ENCODE data around the gene ALOX5. TPM values are rescaled to one million over a fixed set of nuclear protein-coding genes. Genes with fewer than 3 reads are reported as not detected.

Gene ALOX5
- total RNA-seq, 4 donors from 2014 or later, result 27.8 to 127 (median 39.9) TPM

- peaks cover 0 to 82% (median 0%) of the 10 kb centered on the region in 3 donors for H3K36me3 ChIP-seq
- no peak overlapping the region for H3K4me3 ChIP-seq
- peaks cover 0 to 6% (median 0%) of the 10 kb centered on the region in 4 donors for H3K4me1 ChIP-seq
- H3K9me3 ChIP-seq, result no peaks in the 10 kb centered on the region
- H3K27me3 ChIP-seq, result no peaks in the 10 kb centered on the region
- WGBS, 2 donors, result 95 to 96% methylated on average over 8 of the region's 8 CpGs
- no peak for DNase-seq (ENCODE audit: low spot score in 2 of 2)
- H3K27ac ChIP-seq, result no peak overlapping the region
- TF ChIP-seq CTCF (IDR thresholded peaks at IDR 0.05) (no peak), EP300 (IDR thresholded peaks at IDR 0.05) (no peak), POLR2A (IDR thresholded peaks at IDR 0.05) (no peak)
Observed at GRCh38 chr10:45457487-45457886, 83.5 kb downstream of the ALOX5 start.

DNA sequence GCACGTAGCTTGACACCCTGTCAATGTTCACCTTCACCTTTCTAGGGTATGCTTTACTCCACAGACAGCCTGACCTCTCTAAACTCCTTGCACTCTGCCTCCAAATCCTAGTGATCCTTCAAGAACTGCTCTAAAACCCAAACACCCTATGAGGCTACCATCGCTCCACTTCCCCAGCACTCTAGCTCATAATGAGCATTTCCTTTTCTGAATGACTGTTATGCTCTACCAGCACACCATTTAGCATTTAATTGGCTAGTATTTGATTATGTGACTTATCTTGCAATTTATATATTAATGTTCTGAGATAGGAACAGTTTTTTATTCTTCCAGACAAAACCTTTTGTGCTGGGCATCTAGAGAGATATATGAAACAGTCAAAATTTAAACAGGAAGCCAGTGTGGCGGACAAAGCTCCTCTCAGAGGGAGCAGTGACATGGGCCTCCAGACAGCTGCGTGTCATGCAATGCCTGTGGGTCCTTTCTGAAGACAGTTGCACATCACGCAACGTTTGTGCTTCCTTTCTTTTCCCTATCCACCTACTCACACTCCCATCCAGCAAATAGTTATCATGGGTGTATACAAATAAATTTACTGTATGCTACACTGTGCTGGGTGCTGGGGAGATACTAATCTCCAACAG is 86.3 kb downstream of the ALOX5 start:
- H3K9me3 ChIP-seq, result no peaks in the 10 kb centered on the region

DNA sequence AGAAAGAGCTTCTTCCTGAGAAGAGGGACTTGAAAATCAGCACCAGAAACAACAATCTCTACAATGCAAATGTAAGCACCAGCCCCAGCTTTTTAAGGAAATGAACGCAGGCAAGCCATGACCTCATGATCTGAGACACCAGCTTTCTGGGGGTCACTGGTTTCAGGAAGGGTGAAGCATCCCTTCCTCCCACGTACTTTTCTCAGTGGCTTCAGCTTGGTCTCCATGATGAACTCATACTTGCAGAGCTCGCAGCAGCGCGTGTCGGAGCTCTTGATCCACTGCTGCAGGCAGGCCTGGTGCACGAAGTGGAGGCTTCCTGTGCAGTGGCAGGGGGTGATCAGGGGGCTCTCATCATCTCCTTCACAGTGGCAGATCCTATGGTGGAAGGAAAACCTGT is 87.0 kb downstream of the ALOX5 start:
- 82 to 87% methylated on average over 7 of the region's 7 CpGs for WGBS, 2 donors

More for the DNA sequence above, 86.3 kb downstream of the ALOX5 start:
- H3K4me1 ChIP-seq, result peaks cover 0 to 13% (median under 1%) of the 10 kb centered on the region in 4 donors
- H3K27me3 ChIP-seq, result no peaks in the 10 kb centered on the region
- DNase-seq (ENCODE audit: low spot score in 2 of 2), result no peak
- TF ChIP-seq EP300 (IDR thresholded peaks at IDR 0.05) (no peak), POLR2A (IDR thresholded peaks at IDR 0.05) (no peak), CTCF (IDR thresholded peaks at IDR 0.05) (no peak)
- peaks cover 0 to 70% (median 0%) of the 10 kb centered on the region in 3 donors for H3K36me3 ChIP-seq
- H3K4me3 ChIP-seq, result no peak overlapping the region
- WGBS, 2 donors, result 75 to 80% methylated on average over 6 of the region's 6 CpGs
- H3K27ac ChIP-seq, result no peak overlapping the region

GRCh38 chr10:45463244-45464116 is 89.5 kb downstream of the ALOX5 start:
- DNase-seq (ENCODE audit: low spot score in 2 of 2), result no peak
- no peak overlapping the region for H3K27ac ChIP-seq
- H3K4me3 ChIP-seq, result no peak overlapping the region
- H3K27me3 ChIP-seq, result no peaks in the 10 kb centered on the region
- peaks cover 0 to 20% (median 2%) of the 10 kb centered on the region in 4 donors for H3K4me1 ChIP-seq
- H3K36me3 ChIP-seq, result peaks cover 0 to 39% (median 0%) of the 10 kb centered on the region in 3 donors
- no peaks in the 10 kb centered on the region for H3K9me3 ChIP-seq
- TF ChIP-seq CTCF (IDR thresholded peaks at IDR 0.05) (no peak), POLR2A (IDR thresholded peaks at IDR 0.05) (no peak), EP300 (IDR thresholded peaks at IDR 0.05) (no peak)
- 90 to 95% methylated on average over 23 of the region's 23 CpGs for WGBS, 2 donors

More for the DNA sequence above, 87.0 kb downstream of the ALOX5 start:
- peaks cover 0 to 15% (median 2%) of the 10 kb centered on the region in 4 donors for H3K4me1 ChIP-seq
- H3K9me3 ChIP-seq, result no peaks in the 10 kb centered on the region
- TF ChIP-seq POLR2A (IDR thresholded peaks at IDR 0.05), result no peak
- TF ChIP-seq EP300 (IDR thresholded peaks at IDR 0.05), result no peak
- no peak for TF ChIP-seq CTCF (IDR thresholded peaks at IDR 0.05)
- no peak for DNase-seq (ENCODE audit: low spot score in 2 of 2)
- H3K36me3 ChIP-seq, result peaks cover 0 to 63% (median 0%) of the 10 kb centered on the region in 3 donors
- no peaks in the 10 kb centered on the region for H3K27me3 ChIP-seq
- peak overlapping the region in 1 of 4 donors; percentile 10 for H3K27ac ChIP-seq
- no peak overlapping the region for H3K4me3 ChIP-seq
